ENCODE results near the gene AMMECR1.
"Not testable (repeated sequence)": the region's sequence is repeated elsewhere in the genome, so short reads cannot be mapped to it uniquely, and the experiment has no call there.

The AMMECR1 gene

DNA sequence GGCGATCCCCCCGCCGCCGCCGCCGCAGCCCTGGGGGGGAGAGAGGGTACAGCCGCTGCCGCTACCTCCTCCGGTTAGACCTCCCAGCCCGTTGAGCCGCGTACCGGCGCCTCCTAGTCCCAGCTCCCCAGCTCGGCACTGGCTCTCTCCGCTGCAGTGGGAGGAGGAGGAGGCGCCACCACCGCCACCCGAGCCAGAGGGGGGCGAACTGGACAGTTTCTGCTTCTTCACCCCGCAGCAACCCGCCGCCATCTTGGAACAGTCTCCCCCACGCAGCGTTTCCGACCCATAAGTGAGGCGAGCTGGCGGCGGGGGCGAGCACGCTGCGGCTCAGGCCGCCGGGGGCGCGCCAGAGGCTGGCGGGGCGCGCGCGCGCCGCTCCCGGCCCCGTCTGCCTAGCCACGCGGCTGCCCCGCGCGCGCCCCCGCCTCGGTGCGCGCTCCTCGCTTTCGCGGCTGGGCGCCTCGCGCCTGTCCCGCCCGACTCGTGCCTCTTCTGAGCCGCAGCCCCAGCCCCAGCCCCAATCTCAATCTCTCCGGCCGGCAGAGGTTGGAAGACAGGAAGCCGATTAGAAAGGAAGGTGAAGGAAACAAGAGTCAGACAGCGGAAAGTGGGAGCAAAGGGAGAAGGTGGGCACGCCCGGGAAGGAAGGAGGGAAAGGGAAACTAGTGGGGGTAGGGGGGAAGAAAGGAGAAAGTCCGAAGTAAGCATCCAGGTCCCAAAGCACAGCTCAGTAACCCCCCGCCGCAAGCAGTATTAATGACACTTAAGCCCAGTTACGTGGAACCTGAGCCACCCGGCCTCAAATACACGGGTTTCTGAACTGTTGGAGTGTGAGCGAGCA, at the start of gene AMMECR1:
Gene AMMECR1 (minus strand): TSS at position 266 of the 844 bp plus-strand sequence. CDS start 14 bp downstream, at position 252.
- DNase-seq: peak; percentile 66

DNA sequence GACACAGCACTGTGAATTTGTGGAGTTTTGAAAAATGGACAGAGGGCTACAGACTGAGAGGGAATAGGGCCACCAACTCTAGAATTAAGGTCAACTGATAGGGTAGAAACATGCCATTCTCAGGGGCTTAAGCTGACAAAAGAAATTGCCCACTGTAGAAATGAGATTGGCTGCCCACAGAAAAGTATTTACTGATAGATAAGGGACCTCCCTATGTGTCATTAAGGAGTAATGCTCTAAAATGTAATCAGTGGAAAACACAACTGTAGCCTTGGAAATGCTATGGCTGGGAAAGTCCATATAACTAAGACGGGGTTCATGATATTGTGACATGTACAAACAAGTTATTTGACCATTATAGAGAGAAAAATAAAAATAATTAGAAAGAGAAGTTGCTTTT, 45.4 kb upstream of the AMMECR1 start:
- DNase-seq: no peak

- DNase-seq: no peak
Measured at GRCh38 chrX:110359273-110359672, 41.4 kb upstream of the AMMECR1 start.

DNA sequence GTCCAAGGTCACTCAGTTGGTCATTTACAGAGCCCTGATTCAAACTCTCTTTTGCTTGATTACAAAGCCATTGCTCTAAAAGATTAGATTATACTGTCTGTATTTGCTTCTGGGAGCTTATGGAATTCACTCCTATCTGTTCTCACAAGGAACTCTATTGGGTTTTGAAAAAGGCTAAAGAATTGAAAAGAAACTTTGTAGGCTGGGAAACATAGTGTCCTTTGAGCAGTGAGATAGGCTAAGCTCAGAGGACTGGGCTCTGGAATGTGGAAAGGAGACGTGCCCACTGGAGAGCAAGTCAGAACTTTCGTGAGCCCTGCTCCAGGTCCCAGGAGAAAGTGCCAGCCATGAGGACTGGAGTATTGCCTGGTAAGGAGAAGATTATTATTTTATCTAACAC, 40.7 kb upstream of the AMMECR1 start, which contains the start of gene RTL9:
Gene RTL9 (plus strand): TSS at position 301 of the 400 bp plus-strand sequence. CDS start 91,770 bp downstream, outside the sequence.
- DNase-seq: no peak

GRCh38 chrX:110346681-110347080, 28.8 kb upstream of the AMMECR1 start:
- DNase-seq: no peak

- no peak for DNase-seq
Measured at GRCh38 chrX:110341189-110342035, 23.5 kb upstream of the AMMECR1 start.

- DNase-seq: no peak
Measured at GRCh38 chrX:110338935-110339334, 21.1 kb upstream of the AMMECR1 start.

DNA sequence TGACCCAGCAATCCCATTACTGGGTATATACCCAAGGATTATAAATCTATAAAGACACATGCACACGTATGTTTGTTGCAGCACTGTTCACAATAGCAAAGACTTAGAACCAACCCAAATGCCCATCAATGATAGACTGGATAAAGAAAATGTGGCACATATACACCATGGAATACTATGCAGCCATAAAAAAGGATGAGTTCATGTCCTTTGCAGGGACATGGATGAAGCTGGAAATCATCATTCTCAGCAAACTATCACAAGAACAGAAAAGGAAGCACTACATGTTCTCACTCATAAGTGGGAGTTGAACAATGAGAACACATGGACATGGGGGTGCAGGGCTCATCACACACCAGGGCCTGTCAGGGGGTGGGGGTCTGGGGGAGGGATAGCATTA, 15.6 kb upstream of the AMMECR1 start:
- not testable (repeated sequence) for DNase-seq

DNA sequence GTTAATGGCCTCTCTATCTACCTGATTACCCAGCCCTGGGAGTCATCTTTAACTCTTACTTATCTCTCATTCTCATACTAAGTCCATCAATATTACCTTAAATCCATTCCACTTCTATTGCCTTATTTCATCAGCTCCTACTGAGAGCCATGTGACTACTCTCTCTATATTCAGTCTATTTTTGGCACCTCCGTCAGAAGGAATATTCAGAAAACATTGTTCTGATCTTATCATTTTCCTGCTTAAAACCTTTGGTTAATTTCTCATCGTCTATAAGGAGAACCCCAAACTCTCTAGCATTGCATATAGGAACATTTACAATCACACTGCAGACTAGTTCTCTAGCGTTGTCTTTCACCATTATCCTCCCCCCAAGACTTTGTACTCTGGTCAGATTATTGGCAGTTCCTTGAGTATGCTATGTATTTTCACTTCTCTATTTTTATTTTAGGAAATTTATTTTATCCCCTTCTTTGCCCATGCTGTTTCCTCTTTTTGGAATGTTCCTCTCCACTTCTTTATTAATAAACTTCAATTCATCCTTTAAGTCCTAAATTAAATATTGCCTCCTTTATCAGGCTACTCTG, 13.7 kb upstream of the AMMECR1 start:
- DNase-seq: no peak

DNA sequence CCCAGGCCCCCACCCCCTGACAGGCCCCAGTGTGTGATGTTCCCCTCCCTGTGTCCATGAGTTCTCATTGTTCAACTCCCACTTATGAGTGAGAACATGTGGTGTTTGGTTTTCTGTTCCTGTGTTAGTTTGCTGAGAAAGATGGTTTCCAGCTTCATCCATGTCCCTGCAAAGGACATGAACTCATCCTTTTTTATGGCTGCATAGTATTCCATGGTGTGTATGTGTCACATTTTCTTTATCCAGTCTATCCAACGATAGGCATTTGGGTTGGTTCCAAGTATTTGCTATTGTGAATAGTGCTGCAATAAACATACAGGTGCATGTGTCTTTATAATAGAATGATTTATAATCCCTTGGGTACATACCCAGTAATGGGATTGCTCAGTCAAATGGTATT, 10.7 kb upstream of the AMMECR1 start:
- not testable (repeated sequence) for DNase-seq

DNA sequence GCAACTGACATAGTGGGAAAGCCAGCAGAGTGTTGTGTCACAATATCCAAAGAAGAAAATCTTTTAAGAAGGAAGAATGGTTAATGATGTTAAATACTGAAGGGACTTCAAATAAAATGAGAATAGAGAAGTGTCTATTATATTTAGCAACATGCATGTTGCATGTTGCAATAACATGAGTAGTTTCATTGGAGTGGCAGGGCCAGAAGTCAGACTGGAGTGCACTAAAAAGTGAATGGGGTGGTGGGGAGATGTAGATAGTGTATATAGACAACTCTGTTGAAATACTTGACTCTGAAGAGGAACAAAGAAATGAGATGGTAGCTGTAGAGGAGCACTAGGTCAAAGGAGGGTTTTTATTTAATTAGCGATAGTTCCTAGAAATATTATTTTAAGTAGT, 9.5 kb upstream of the AMMECR1 start:
- DNase-seq: no peak

GRCh38 chrX:110326712-110327111, 8.8 kb upstream of the AMMECR1 start:
- DNase-seq: no peak

- no peak for DNase-seq
Measured at GRCh38 chrX:110322603-110323002, 4.7 kb upstream of the AMMECR1 start.

GRCh38 chrX:110321670-110322069, 3.8 kb upstream of the AMMECR1 start:
- DNase-seq: no peak

DNA sequence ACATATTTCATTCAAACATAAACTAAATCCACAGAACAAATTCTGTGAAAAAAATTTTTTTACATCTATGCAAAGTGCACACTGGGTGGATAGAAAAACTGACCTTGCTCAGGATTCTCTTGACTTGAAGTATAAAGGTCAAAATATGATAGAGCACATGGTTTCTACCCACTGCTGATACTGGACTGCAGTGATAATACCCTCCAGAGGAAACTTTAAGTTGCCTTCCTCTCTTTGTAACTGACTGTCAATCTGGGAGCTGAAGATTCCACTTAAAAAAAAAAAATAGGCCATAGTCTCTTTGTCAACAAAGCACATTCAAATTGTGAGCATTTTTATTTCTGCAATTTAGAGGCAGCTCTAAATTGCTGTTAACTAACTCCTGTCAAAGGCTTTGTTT, 3.2 kb upstream of the AMMECR1 start:
- no peak for DNase-seq

GRCh38 chrX:110320381-110320987, 2.6 kb upstream of the AMMECR1 start:
- no peak for DNase-seq

DNA sequence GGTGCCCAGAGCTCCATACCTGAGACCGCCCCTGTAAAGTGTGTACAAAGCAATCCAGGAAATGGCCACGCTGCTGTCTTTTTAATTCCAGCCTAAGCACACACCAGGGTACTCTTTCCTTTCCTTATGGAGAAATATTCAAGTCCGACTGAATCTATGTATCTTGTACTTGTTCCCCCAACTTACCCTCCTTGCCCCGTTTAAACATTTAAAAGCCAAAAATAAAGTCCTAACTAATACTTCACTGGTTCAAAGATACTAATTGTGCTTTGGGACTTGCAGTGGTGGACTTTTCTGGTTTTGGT, 731 bp upstream of the AMMECR1 start:
- no peak for DNase-seq

- peak; percentile 11 for DNase-seq
Measured at GRCh38 chrX:110317061-110317819, 645 bp downstream of the AMMECR1 start.

DNA sequence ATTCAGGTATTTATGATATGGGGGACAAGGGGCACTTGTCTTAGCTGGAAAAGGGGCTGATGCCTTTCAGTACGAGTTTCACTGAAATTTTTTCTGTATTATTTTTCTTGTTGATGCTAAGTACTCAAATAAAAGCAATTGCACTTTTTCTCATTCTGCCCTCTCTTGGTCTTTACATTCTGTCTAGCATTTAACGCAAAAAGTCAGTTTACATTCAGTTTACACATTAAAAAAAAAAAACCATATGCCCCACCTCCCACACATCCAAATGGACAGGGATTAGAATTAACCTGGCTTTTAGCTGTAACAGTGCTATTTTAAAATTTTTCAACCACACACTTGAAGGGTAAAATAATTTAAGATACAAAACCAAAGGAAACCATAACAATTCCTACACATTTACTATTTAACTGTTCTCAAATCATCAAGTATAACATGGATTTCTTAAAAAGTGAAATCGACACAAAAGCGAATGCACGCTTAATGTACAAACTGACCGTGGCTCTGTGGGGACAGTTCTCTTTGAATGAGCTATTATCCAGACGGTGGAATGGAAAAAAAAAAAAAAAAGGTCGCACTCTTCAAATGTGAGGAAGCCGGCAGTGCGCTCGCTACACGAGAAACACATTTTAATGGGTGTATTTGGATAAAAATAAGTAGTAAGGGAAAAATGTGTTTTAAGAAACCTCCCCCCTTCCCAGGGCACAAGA, 1.4 kb downstream of the AMMECR1 start:
- no peak for DNase-seq

- DNase-seq: no peak
Measured at GRCh38 chrX:110315551-110315950, 2.3 kb downstream of the AMMECR1 start.

DNA sequence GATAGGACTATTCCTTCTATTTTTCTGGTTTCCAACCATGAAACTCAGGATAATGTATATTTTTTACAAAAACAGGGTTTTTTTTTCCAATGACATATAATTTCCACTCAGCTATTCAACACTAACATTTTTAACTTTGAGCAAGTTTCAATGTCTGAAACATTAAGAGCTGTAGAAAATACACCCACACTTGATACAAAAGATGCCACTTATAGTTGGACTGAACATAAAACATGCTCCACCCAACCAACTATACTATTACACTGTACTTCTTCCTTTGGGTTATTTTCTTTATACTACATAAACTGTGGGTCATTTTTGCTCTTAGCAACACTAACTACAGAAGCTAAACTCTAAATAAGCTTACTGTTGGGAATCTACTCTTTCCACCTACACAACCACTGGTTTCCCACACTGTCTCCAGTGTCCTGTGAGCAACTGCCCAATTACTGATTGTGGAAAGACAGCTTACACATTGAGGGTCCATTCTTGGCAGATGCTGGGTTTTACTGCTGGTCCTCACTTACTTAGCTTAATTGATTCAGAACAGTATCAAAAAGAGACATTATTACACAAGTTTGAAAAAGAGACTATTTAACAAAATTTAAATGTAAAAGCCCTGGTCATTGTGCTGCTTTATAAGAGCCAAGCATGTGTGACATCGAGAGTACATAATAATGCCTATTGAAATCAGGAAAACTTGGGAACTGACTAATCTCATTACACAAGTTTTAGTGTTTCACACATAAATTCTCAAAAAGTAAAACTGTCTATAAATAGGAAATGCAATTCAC, 6.3 kb downstream of the AMMECR1 start:
- no peak for DNase-seq

Data from activated T-cell treated with anti-CD3 and anti-CD28 coated beads for 4 hours (primary cell).